Stimulated activated CD4-positive, alpha-beta T cell treated with anti-CD3 and anti-CD28 coated beads, Interleukin-4, amount 100 ng/mL, for 24 hours (primary cell): Measurements from ENCODE around the gene KCNA10.
A peak's percentile ranks its signal among the peaks of the same experiment; 100 is the strongest.

Experiments
- DNase-seq: peaks from one replicate; pipeline ENCODE4 v3.0.0-alpha.2; 2020

KCNA10 gene

GRCh38 chr1:110519125-110519810 is at the start of gene KCNA10:
KCNA10 (minus strand) TSS chr1:110519175; CDS start chr1:110518787, 388 bp downstream.
- DNase-seq = no peak

GRCh38 chr1:110566836-110567235 is 47.9 kb upstream of the KCNA10 start:
- no peak for DNase-seq

GRCh38 chr1:110565565-110565964 is 46.6 kb upstream of the KCNA10 start:
- DNase-seq = no peak

- DNase-seq = no peak
Observed at GRCh38 chr1:110563089-110563488, 44.1 kb upstream of the KCNA10 start.

- no peak for DNase-seq
Observed at GRCh38 chr1:110561596-110561995, 42.6 kb upstream of the KCNA10 start.

- DNase-seq = no peak
Observed at GRCh38 chr1:110559157-110559556, 40.2 kb upstream of the KCNA10 start.

- DNase-seq = no peak
Observed at GRCh38 chr1:110557481-110557880, 38.5 kb upstream of the KCNA10 start.

GRCh38 chr1:110556471-110556807 is 37.5 kb upstream of the KCNA10 start:
- no peak for DNase-seq

GRCh38 chr1:110555807-110556470 is 37.0 kb upstream of the KCNA10 start:
- DNase-seq = no peak

GRCh38 chr1:110554871-110555801 is 36.2 kb upstream of the KCNA10 start:
- peak; percentile 51 for DNase-seq

- no peak for DNase-seq
Observed at GRCh38 chr1:110551278-110551809, 32.4 kb upstream of the KCNA10 start.

- DNase-seq = no peak
Observed at GRCh38 chr1:110549831-110550230, 30.9 kb upstream of the KCNA10 start.

GRCh38 chr1:110548381-110548780 is 29.4 kb upstream of the KCNA10 start:
- no peak for DNase-seq

GRCh38 chr1:110547017-110547416 is 28.0 kb upstream of the KCNA10 start:
- DNase-seq = no peak

- DNase-seq = no peak
Observed at GRCh38 chr1:110545492-110545891, 26.5 kb upstream of the KCNA10 start.

GRCh38 chr1:110544753-110545152 is 25.8 kb upstream of the KCNA10 start:
- no peak for DNase-seq

GRCh38 chr1:110542725-110543124 is 23.8 kb upstream of the KCNA10 start:
- DNase-seq = no peak

GRCh38 chr1:110541906-110542395 is 23.0 kb upstream of the KCNA10 start:
- no peak for DNase-seq

- no peak for DNase-seq
Observed at GRCh38 chr1:110540891-110541685, 22.1 kb upstream of the KCNA10 start.

- DNase-seq = no peak
Observed at GRCh38 chr1:110538921-110539320, 19.9 kb upstream of the KCNA10 start.

GRCh38 chr1:110538075-110538474 is 19.1 kb upstream of the KCNA10 start:
- no peak for DNase-seq

GRCh38 chr1:110535985-110536384 is 17.0 kb upstream of the KCNA10 start:
- no peak for DNase-seq
